ENCODE measurements around the gene EPB41L4B.

Gene EPB41L4B

GRCh38 chr9:109273869-109274268, 47.0 kb downstream of the EPB41L4B start:
- H3K4me3 ChIP-seq (ENCODE audit: insufficient read depth, low read depth, low read length, poor library complexity, severe bottlenecking): no peak overlapping the region
- no peak for DNase-seq

DNA sequence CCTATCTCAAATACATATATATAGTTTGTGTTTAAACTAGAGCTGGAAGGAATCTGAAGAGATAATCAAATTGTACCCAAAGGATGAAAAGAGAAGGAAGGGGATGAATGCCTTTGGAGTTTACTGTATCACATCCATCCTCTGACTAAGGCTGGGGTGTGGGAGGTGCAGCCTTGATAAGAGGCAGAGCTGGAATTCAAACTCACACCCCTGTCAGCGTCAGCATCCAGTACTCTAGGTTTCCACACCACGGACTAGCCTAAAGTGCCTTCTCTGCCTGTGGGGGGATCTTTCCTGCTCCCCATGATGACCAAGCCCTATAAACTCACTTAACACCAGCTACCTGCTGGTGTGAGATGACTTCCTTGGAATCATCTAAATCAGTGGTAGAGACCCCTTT, 48.1 kb downstream of the EPB41L4B start:
- Histone ChIP-seq H3K4me3 (ENCODE audit: insufficient read depth, low read depth, low read length, poor library complexity, severe bottlenecking) (no peak overlapping the region), H3K9me3 (ENCODE audit: control insufficient read depth, low read length) (no peaks in the 10 kb centered on the region), H3K27ac (ENCODE audit: insufficient read depth, low read length, poor library complexity, severe bottlenecking) (no peak overlapping the region), H3K36me3 (ENCODE audit: control insufficient read depth, insufficient read depth, low read length) (no peaks in the 10 kb centered on the region), H3K4me1 (ENCODE audit: control insufficient read depth, insufficient read depth, low read length, poor library complexity, severe bottlenecking) (no peaks in the 10 kb centered on the region), H3K27me3 (replicated peaks; ENCODE audit: control insufficient read depth, insufficient read depth, low read length, poor library complexity, severe bottlenecking) (no peaks in the 10 kb centered on the region)
- DNase-seq: no peak

More at GRCh38 chr9:109273869-109274268, 47.0 kb downstream of the EPB41L4B start:
- no peaks in the 10 kb centered on the region for H3K9me3 ChIP-seq (ENCODE audit: control insufficient read depth, low read length)
- H3K27me3 ChIP-seq (replicated peaks; ENCODE audit: control insufficient read depth, insufficient read depth, low read length, poor library complexity, severe bottlenecking): no peaks in the 10 kb centered on the region
- no peaks in the 10 kb centered on the region for H3K4me1 ChIP-seq (ENCODE audit: control insufficient read depth, insufficient read depth, low read length, poor library complexity, severe bottlenecking)
- H3K27ac ChIP-seq (ENCODE audit: insufficient read depth, low read length, poor library complexity, severe bottlenecking): no peak overlapping the region
- no peaks in the 10 kb centered on the region for H3K36me3 ChIP-seq (ENCODE audit: control insufficient read depth, insufficient read depth, low read length)

- Histone ChIP-seq H3K4me1 (ENCODE audit: control insufficient read depth, insufficient read depth, low read length, poor library complexity, severe bottlenecking) (no peaks in the 10 kb centered on the region), H3K27me3 (replicated peaks; ENCODE audit: control insufficient read depth, insufficient read depth, low read length, poor library complexity, severe bottlenecking) (no peaks in the 10 kb centered on the region), H3K4me3 (ENCODE audit: insufficient read depth, low read depth, low read length, poor library complexity, severe bottlenecking) (no peak overlapping the region), H3K36me3 (ENCODE audit: control insufficient read depth, insufficient read depth, low read length) (no peaks in the 10 kb centered on the region), H3K9me3 (ENCODE audit: control insufficient read depth, low read length) (no peaks in the 10 kb centered on the region), H3K27ac (ENCODE audit: insufficient read depth, low read length, poor library complexity, severe bottlenecking) (no peak overlapping the region)
- no peak for DNase-seq
Observed at GRCh38 chr9:109272045-109272444, 48.8 kb downstream of the EPB41L4B start.

GRCh38 chr9:109270971-109271925, 49.6 kb downstream of the EPB41L4B start:
- Histone ChIP-seq H3K4me3 (ENCODE audit: insufficient read depth, low read depth, low read length, poor library complexity, severe bottlenecking) (no peak overlapping the region), H3K27me3 (replicated peaks; ENCODE audit: control insufficient read depth, insufficient read depth, low read length, poor library complexity, severe bottlenecking) (no peaks in the 10 kb centered on the region), H3K36me3 (ENCODE audit: control insufficient read depth, insufficient read depth, low read length) (no peaks in the 10 kb centered on the region)

GRCh38 chr9:109270441-109270840, 50.4 kb downstream of the EPB41L4B start:
- H3K36me3 ChIP-seq (ENCODE audit: control insufficient read depth, insufficient read depth, low read length): no peaks in the 10 kb centered on the region
- no peak for DNase-seq
- no peak overlapping the region for H3K27ac ChIP-seq (ENCODE audit: insufficient read depth, low read length, poor library complexity, severe bottlenecking)
- no peak overlapping the region for H3K4me3 ChIP-seq (ENCODE audit: insufficient read depth, low read depth, low read length, poor library complexity, severe bottlenecking)
- H3K27me3 ChIP-seq (replicated peaks; ENCODE audit: control insufficient read depth, insufficient read depth, low read length, poor library complexity, severe bottlenecking): no peaks in the 10 kb centered on the region
- no peaks in the 10 kb centered on the region for H3K9me3 ChIP-seq (ENCODE audit: control insufficient read depth, low read length)
- H3K4me1 ChIP-seq (ENCODE audit: control insufficient read depth, insufficient read depth, low read length, poor library complexity, severe bottlenecking): no peaks in the 10 kb centered on the region

More at GRCh38 chr9:109270971-109271925, 49.6 kb downstream of the EPB41L4B start:
- H3K9me3 ChIP-seq (ENCODE audit: control insufficient read depth, low read length): no peaks in the 10 kb centered on the region
- no peak overlapping the region for H3K27ac ChIP-seq (ENCODE audit: insufficient read depth, low read length, poor library complexity, severe bottlenecking)
- DNase-seq: no peak
- H3K4me1 ChIP-seq (ENCODE audit: control insufficient read depth, insufficient read depth, low read length, poor library complexity, severe bottlenecking): no peaks in the 10 kb centered on the region

DNA sequence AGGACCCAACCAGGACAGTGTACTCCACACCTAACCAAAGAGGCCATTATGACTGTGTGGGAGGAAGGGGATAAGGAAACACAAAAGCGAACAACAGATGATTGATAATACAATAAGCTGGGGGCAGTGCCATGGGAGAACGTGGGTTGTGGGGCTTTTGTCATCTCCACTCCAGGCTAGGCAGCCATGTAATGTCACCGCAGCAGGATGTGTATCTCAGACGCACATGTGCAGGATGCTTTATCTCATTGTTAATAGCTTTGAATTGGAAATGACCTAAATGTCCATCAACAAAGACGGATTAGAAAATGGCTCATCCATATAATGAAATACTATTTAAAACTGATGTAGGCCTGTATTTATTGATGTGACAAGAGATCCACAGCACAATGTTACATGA, 51.0 kb downstream of the EPB41L4B start:
- Histone ChIP-seq H3K36me3 (ENCODE audit: control insufficient read depth, insufficient read depth, low read length) (no peaks in the 10 kb centered on the region), H3K4me3 (ENCODE audit: insufficient read depth, low read depth, low read length, poor library complexity, severe bottlenecking) (no peak overlapping the region), H3K4me1 (ENCODE audit: control insufficient read depth, insufficient read depth, low read length, poor library complexity, severe bottlenecking) (no peaks in the 10 kb centered on the region), H3K27me3 (replicated peaks; ENCODE audit: control insufficient read depth, insufficient read depth, low read length, poor library complexity, severe bottlenecking) (no peaks in the 10 kb centered on the region), H3K9me3 (ENCODE audit: control insufficient read depth, low read length) (no peaks in the 10 kb centered on the region), H3K27ac (ENCODE audit: insufficient read depth, low read length, poor library complexity, severe bottlenecking) (no peak overlapping the region)
- DNase-seq: no peak

DNA sequence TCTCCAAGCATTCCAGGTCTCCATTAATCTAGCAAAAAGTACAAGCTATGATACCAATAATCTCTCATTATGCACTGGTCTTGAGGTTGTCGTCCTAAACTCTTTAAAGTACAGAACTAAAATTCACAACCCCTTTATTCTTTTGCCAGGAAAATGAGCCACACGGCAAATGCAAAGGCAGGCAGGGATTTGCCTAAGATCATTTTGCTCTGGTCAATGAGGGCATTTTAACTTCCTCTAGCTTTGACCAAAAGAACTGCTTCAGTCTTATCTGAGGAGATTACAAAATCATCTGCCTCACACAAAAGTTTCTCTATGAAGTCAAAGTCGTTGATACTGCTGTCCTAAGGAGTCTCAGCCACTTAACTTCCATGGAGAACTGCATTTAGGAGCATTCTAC, 51.8 kb downstream of the EPB41L4B start:
- Histone ChIP-seq H3K4me1 (ENCODE audit: control insufficient read depth, insufficient read depth, low read length, poor library complexity, severe bottlenecking) (no peaks in the 10 kb centered on the region), H3K27me3 (replicated peaks; ENCODE audit: control insufficient read depth, insufficient read depth, low read length, poor library complexity, severe bottlenecking) (no peaks in the 10 kb centered on the region), H3K27ac (ENCODE audit: insufficient read depth, low read length, poor library complexity, severe bottlenecking) (no peak overlapping the region), H3K4me3 (ENCODE audit: insufficient read depth, low read depth, low read length, poor library complexity, severe bottlenecking) (no peak overlapping the region), H3K9me3 (ENCODE audit: control insufficient read depth, low read length) (no peaks in the 10 kb centered on the region), H3K36me3 (ENCODE audit: control insufficient read depth, insufficient read depth, low read length) (no peaks in the 10 kb centered on the region)
- DNase-seq: no peak

GRCh38 chr9:109267555-109267954, 53.3 kb downstream of the EPB41L4B start:
- Histone ChIP-seq H3K9me3 (ENCODE audit: control insufficient read depth, low read length) (no peaks in the 10 kb centered on the region), H3K36me3 (ENCODE audit: control insufficient read depth, insufficient read depth, low read length) (no peaks in the 10 kb centered on the region), H3K4me3 (ENCODE audit: insufficient read depth, low read depth, low read length, poor library complexity, severe bottlenecking) (no peak overlapping the region), H3K4me1 (ENCODE audit: control insufficient read depth, insufficient read depth, low read length, poor library complexity, severe bottlenecking) (no peaks in the 10 kb centered on the region), H3K27ac (ENCODE audit: insufficient read depth, low read length, poor library complexity, severe bottlenecking) (no peak overlapping the region), H3K27me3 (replicated peaks; ENCODE audit: control insufficient read depth, insufficient read depth, low read length, poor library complexity, severe bottlenecking) (no peaks in the 10 kb centered on the region)
- DNase-seq: no peak

DNA sequence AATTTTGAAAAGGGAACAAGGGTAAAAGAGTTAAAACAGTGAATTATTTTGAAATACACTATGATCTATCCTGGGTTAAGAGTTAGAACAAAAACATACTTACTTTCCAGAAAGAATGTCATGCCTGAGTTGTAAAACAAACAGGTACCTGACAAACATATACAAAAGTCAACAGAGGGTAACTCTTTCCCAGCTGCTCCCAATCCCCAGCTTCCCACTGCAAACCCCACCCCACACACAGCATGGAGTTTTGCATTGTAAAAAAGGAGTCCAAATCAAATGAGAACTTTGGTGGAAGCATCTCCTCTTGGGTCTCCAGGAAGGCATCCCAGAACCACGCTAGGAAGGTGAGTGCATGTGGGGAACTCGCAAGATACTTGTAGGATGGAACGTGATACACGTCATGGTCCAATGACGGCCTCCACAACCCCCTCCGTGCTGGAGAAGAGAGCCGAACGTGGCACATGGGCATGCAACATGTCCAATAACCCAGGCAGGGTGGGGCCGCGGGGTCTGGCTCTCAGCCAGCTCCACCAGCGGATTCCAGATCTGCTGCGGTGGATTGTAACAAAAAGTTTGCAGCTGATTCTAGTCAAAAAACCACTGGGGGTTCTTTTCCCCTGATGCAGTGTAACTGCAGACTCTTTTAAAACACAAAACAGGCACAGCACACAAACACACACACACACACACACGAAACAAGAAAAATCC, 55.8 kb downstream of the EPB41L4B start:
- Histone ChIP-seq H3K36me3 (ENCODE audit: control insufficient read depth, insufficient read depth, low read length) (no peaks in the 10 kb centered on the region), H3K27ac (ENCODE audit: insufficient read depth, low read length, poor library complexity, severe bottlenecking) (no peak overlapping the region), H3K27me3 (replicated peaks; ENCODE audit: control insufficient read depth, insufficient read depth, low read length, poor library complexity, severe bottlenecking) (no peaks in the 10 kb centered on the region), H3K4me1 (ENCODE audit: control insufficient read depth, insufficient read depth, low read length, poor library complexity, severe bottlenecking) (no peaks in the 10 kb centered on the region), H3K9me3 (ENCODE audit: control insufficient read depth, low read length) (no peaks in the 10 kb centered on the region), H3K4me3 (ENCODE audit: insufficient read depth, low read depth, low read length, poor library complexity, severe bottlenecking) (no peak overlapping the region)
- DNase-seq: no peak

DNA sequence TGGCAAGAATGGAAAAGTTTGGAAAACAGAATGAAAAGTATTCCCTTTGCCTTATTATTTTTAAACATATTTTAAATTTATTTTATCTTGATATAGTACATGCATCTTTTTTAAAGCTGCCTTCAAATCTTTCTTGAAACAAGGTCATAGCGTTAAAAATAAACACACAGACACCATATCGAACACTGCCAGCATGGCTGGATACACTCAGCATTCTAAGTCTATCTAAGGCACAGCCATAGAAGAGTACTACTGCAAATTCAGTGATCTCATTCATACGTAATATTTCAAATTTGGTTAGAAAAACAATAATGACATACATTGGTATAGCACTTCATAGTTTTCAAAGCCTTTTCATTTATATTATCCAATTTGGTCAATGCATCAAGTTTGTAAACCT, 57.5 kb downstream of the EPB41L4B start:
- Histone ChIP-seq H3K27me3 (replicated peaks; ENCODE audit: control insufficient read depth, insufficient read depth, low read length, poor library complexity, severe bottlenecking) (no peaks in the 10 kb centered on the region), H3K9me3 (ENCODE audit: control insufficient read depth, low read length) (no peaks in the 10 kb centered on the region), H3K27ac (ENCODE audit: insufficient read depth, low read length, poor library complexity, severe bottlenecking) (no peak overlapping the region), H3K4me1 (ENCODE audit: control insufficient read depth, insufficient read depth, low read length, poor library complexity, severe bottlenecking) (no peaks in the 10 kb centered on the region), H3K4me3 (ENCODE audit: insufficient read depth, low read depth, low read length, poor library complexity, severe bottlenecking) (no peak overlapping the region), H3K36me3 (ENCODE audit: control insufficient read depth, insufficient read depth, low read length) (no peaks in the 10 kb centered on the region)
- no peak for DNase-seq
